Loucy (cell line): Measurements from ENCODE around the gene VSX2.

Source experiments
- CTCF ChIP-seq: fragments of 200-600 bp; sonication (generic); conservative IDR thresholded peaks from 2 replicates; pipeline ENCODE4 v1.5.1; 2014; ENCODE audit warnings: mild to moderate bottlenecking, antibody characterized with exemption, low read length
- EZH2phosphoT487 ChIP-seq: fragments of 200-600 bp; IDR thresholded peaks from 2 replicates; pipeline ENCODE4 v1.6.1; 2018; ENCODE audit warnings: antibody characterized with exemption, mild to moderate bottlenecking, moderate library complexity, borderline replicate concordance

GRCh38 chr14:74259513-74259912 is 20.3 kb downstream of the VSX2 start:
- no peak for TF ChIP-seq EZH2phosphoT487
- no peak for TF ChIP-seq CTCF
